DMS153 treated with DMSO at 0.1 percent for 48 hours (cell line): ENCODE measurements around the gene CMTM8.
A peak's percentile ranks its signal among the peaks of the same experiment; 100 is the strongest.

Experiments
- DNase-seq: peaks from one replicate; lab custom pipeline; 2025; ENCODE audit not compliant: unreplicated experiment; lab: John Stamatoyannopoulos, UW

The CMTM8 gene

DNA sequence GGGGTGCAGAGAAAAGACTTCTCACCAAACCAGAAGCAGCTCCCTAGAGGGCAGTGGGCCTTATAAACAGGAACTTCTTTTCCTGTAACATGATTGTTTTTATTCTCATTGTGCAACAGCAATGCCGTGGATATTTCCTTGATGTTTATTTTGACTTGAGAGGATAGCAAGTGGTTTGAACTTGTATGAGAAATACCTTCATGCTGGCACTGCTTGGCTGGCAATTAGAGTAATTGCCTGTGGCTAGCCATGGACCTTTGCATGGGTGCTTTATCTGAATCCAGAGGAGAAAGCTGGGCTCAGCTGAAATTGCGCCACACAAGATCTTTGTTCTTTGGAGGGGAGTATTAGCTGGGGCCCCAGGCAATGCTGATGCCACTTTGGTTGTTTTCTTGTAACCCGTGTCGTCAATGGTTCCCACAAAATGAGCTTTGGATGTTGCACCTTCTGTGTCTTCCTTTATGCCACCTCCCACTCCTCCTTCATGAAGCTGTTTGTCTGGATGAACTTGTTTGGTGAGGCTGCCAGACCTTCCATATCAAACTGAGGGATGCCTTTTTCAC, 37.9 kb downstream of the CMTM8 start:
- DNase-seq, result no peak

DNA sequence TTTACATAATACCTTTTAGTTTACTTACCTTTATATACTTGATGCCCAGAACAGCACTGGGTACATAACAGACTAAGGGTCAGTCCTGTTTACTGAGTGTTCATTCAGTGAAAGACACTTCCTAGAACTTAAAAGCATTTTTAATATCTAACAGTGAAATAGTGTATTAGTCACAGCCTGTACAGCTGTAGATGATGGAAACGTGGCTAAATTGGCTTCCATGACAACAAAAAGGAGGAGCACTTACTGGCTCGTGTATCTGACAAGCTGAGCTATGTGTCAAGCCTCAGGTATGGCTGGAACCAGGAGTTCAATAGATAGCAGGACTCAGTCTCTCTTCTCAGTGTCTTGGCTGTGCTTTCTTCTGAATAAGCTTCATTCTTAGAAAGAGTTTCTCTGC, 40.2 kb downstream of the CMTM8 start:
- DNase-seq, result no peak

DNA sequence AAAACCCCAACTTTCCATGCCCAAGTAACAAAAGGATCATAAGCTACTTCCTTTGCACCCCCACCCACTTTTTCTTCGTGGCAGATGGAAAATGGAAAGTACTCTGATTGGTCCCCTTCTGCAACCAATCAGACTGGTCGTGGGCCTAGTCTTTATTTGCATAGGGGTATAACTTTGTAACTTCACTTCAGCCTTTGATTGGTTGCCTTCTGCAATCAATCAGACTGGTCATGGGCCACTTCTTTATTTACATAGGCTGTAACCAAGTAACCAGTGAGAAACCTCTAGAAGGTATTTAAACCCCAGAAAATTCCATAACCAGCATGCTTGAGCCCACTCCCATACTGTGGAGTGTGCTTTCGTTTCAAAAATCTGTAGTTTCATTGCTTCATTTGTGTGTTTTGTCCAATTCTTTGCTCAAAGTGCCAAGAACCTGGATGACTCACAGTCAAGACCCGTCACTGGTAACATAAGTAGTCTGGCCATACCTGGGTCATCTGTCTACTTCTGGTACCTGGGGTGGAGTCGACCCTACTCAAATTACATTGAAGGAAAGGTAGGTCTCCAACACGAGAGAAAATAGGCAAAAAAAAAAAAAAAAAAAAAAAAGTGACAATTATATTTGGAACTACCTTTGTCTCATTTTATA, 41.9 kb downstream of the CMTM8 start:
- no peak for DNase-seq

DNA sequence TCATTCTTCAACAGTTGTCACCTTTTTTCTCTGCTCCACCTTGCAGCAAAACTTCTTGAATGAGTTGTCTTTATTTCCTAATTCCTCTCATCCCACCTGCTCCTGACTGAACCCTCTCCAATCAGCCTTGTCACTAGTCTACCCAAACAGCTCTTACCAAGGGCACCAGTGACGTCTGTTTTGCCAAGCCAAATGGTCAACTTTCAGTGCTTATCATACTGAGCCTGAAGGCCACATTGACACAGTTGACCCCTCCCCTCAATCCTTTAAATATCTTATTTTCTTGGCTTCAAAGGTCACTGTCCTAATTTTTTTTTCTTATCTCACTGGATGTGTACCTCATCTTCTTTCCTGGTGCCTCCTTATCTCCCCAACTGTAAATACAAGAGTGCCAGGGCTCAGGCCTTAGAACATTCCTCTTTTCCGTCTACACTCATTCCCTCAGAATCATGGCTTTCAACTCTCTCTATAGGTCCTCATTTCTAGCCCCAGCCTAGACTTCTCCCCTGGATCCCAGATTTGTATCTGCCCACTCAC, 43.2 kb downstream of the CMTM8 start:
- DNase-seq, result no peak

DNA sequence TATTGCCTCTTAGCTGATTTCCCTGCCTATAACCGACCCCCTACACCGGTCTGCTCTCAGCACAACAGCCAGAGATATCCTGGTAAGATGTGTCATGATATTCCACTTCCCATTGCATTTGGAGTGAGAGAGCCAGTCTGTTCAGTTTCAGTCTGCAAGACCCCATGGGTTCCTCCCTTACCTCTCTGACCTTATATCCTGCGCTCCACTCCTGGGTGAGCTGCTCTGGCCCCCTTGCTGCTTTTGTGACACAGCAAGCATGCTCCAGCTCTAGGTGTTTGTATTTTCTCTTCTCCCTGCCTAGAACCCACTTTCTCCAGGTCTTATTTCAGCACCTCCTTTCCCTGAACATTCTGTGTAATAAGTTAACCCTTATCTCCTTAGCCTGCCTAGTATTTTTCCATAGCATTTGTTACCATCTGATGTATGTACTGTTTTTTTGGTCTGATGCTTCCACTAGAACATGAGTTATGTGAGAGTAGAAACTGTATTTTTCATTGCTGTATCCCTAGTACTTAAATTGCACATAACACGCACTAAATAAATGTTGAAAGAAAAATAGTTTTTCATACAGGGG, 44.2 kb downstream of the CMTM8 start:
- DNase-seq, result no peak

DNA sequence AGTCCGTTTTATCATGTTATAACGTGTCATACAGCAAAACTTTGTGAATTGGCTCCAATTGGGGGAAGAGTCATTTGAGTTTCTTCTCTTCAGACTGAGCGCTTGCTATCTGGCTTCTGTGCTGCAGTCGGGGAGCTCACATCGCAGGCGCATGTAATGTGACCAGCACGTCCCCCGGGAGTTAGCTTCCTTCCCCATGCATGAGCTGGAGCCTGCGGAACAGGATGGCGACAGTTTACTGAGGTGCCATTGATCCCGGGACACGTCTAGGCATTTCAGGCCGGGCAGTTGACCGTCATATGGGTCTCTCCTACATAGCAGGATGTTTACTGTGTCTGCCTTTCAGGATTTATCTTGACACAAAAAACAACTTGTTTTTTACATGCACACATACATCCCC, 44.8 kb downstream of the CMTM8 start:
- DNase-seq, result no peak

DNA sequence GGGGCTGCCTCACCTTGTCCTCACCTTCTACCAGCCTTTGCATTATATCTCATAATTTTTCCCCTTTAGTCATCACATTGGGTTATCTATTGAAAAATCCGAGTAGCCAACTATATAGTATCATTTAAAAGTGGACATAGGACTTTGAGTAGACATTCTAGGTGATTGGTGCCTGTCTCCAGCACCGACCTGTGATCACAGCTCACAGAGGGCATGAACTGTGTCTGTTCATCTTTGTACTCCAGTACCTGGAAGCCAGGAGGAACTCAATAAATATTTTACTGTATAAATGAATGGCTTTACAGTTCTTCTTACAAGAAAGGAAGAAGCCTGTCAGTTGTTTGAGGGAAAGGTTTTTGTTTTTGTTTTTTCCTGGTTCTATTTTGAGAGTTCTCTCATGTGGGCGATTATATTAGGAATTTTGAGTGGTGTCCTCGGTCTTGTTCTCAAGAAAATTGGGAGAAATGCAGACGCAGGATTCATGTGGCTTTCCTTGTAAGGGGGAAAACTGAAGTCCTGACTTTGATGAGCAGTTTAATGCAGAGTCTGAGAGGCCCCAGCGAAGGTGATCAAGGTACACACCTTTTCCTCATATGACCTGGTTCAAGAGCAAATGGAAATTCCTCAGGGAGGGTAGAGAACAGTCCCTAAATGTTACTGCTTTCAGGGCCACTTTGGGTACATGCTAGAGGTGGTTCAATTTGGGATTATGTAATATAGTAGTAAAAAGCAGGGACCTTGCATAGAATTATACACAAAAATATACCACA, 46.1 kb downstream of the CMTM8 start:
- no peak for DNase-seq

DNA sequence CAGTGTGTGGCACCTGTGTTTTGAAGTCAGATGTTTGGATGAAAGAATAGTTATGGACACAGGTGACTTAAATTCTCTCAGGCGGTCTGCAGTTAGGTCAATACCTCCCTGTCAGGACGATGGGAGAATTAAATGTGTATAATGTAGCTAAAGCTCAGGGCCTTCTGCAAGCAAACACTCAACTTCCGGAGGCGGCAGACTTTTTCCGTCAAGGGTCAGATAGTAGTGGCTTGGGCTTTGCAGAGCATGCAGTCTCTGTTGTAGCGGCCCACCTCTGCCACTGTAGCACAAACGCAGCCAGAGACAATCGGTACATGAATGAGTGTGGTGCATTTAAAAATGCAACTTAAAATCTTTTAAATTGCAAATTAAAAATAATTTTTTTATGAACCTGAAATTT, 47.4 kb downstream of the CMTM8 start:
- DNase-seq, result no peak

DNA sequence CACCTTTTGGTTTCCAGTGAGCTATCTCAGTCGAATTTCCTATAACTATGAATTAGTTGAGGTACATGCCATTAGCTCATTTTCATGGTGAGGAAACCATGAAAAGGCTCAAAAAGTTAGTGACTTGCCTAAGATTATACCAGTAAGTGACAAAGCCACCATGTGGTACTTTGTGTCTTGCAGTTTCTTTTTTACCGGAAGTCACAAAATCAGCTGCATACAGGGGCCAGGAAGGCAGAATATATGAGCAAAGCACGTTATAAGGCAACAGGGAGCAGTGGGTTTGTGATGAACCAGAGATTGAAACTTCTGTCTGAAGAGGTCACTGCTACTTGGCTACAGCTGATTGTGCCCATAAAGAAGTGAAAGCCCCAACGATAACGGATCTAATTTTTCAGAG, 50.3 kb downstream of the CMTM8 start:
- DNase-seq, result no peak

DNA sequence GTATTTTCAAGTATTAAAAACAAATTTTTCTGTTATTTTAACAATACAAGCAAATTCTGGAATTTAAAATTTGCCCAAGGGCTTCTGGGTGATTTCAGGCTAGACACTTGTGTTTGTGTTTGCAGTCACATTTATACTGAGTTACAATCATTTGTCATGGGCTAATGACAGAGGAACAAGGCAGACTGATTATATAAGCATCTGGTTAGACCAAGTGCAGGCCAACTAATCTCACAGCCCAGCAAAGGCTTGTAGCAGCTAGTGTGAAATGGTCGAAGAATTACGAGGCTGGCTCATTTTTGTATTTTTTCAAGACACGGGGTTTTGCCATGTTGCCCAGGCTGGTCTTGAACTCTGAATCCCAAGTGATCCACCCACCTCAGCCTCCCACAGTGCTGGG, 52.1 kb downstream of the CMTM8 start:
- no peak for DNase-seq

DNA sequence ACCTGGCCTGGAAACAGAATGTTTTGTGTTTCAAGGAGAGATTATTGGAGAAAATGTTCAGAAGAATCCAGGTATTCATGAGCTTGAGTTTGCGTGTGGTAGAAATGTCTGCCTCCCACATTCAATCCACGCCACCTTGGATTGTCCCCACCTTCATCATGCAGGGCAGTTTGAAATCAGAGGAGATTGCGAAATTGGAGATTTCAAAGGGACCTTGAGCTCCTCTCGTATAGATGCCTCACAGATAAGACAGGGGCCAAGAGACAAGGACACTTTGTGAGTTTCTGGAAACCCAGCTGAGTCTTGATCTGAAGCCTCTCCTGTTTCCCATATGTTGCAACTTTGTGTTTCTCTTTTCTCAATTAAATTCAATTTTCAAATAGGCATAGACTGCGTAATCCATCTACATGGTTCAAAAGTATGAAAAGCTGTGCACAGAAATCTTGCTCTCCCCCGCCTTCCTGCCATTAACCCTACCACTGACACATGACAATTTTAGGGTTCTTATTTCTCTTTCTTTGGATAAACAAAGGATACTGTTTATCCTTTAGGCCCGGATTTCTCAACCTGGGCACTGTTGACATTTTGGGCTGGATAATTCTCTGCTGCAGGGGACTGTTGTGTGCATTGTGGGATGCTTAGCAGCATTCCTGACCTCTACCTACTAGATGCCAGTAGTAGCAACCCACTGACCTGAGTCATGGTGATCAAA, 53.8 kb downstream of the CMTM8 start:
- no peak for DNase-seq

DNA sequence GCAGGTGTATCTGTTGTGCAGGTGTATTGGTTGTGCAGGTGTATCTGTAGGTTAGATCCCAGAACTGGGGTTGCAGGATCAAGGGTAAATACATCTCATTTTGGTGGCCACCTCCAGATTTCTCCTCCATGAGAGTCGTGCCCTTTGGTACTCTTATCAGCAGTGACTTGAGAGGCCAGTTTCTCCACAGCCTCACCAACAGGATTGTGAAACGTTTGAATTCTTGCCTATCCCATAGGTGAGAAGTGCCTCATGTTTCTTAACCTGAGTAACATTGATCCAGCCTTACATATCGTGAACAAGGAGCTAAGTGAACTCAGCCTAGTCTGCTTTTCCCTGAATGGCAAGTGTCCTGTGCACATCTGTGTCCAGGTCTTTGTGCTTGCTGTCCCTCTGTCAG, 55.4 kb downstream of the CMTM8 start:
- no peak for DNase-seq

DNA sequence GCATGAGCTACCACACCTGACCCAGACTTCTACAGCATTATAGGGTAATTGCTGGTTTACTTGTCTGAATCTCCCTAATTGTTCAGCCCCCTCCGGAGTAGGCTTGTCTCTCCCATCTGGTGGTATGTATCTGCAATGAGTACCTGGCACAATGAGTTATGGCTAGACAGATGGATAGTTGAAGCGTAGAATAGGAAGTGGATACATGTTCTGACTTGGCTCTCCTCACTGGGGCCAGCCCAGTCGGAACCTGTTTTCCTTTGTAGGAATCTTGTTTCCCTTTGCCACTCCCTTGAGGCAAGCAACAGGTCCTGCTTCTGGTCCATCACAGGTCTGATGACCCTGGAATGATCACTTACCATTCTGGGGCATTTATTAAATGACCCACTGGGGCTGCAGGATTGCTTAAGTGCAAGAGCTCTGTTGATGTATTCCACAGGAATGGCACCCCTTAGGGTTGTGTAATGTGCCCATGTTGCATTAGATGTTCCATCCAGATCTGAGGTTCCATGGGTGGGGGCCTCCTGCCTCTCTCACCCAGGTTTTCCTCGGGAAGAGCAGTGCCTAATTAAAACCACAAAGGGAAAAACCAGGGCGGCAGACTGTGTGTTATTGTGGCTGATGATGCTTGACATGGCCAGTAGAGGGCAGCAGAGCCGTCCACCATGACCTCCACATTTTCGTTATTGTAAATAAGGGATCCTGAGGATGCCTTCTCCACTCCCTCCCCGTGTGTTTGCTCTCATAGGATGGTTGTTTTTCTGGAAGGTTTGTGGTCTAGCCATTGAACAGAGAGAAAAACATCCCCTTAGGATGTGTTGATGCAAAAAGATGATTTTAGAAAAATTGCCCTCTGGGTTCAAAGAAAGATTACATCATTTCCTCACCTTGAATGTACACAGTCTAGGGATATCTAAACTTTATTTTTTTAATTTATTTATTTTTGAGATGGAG, 58.0 kb downstream of the CMTM8 start:
- peak; percentile 12 for DNase-seq

DNA sequence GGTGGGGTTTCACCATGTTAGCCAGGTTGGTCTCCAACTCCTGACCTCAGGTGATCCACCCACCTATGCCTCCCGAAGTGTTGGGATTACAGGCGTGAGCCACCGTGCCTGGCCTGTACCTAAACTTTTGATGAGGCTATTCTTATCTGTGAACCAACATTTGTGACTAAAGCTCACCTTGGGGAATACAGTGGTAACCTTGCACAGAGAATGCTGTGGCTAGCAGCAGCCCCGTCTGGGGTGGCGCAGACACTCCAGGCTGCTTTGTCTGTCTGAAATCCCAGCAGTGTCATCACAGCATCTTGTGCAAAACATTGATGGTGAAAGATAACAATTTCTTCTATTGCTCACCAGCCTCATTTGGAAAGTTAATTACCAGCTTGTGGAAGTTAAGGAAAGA, 58.9 kb downstream of the CMTM8 start:
- DNase-seq, result no peak

DNA sequence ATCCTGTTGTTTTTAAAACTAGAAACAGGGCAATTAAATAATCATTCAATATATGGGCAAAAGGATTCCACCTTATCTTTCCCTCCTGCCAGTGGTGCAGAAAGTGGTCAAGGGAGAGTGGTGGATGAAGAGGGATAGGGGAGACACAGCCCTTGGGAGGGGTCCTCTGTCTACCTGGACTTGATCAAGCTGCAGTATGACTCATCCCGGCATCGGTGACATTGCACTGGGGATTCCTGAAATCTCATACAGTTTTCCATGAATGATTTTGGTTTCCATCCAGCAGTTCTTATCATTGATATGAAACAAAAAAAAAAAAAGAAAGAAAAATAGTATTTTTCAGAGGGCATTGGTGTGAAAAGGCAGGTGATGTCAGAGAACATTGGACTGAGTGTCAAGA, 62.9 kb downstream of the CMTM8 start:
- DNase-seq, result no peak

DNA sequence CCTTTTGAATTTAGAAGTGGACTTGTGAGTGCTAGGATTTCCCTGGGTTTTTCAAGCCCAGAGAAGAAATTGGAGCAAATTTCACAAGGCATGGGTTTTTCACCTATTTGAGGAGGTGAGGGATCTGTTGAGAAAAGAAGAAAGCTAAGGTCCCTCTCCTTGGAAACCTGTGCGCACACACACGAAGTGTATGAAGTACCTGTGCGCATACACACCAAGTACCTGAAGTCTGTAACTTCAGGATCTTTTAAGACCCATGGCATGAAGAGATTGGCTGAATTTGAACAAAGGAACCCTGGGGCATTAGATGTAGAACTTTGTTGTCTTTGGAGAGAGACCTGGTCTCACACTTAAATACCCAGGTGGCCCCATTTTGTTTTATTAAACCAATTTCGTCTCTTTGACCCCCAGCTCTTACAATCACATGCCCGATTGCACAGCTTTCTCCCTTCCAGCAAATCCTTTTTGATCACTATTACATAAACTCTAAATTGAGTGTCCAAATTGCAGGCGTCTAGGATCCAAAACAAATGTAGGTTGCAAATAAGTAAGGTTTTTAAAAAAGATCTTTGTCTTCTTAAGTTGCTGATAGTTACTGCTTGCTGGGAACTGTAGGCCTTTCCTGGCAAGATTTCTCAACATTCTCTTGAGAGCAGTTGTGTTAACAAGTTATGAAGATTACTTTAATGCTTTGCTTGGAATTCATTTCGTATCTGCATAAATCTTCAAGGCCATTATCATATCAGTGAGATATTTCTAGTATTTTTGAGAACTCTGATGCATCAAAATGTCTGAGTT, 64.3 kb downstream of the CMTM8 start:
- no peak for DNase-seq

DNA sequence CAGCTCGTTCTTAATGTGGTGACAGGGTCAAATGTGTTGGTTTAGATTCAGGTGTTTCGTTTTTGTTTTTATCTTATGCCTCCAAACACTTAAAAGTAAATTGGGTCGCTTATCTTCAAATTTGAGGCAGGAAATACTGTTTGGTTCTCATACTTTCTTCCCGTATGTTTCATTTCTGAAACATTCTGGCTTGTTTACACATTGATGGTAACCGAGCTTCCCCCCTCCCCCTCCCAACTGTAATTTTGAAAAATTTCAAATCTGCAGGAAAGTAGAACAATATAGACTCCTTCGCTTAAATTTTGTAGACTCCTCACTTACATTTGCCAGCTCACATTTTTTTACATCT, 64.9 kb downstream of the CMTM8 start:
- no peak for DNase-seq

DNA sequence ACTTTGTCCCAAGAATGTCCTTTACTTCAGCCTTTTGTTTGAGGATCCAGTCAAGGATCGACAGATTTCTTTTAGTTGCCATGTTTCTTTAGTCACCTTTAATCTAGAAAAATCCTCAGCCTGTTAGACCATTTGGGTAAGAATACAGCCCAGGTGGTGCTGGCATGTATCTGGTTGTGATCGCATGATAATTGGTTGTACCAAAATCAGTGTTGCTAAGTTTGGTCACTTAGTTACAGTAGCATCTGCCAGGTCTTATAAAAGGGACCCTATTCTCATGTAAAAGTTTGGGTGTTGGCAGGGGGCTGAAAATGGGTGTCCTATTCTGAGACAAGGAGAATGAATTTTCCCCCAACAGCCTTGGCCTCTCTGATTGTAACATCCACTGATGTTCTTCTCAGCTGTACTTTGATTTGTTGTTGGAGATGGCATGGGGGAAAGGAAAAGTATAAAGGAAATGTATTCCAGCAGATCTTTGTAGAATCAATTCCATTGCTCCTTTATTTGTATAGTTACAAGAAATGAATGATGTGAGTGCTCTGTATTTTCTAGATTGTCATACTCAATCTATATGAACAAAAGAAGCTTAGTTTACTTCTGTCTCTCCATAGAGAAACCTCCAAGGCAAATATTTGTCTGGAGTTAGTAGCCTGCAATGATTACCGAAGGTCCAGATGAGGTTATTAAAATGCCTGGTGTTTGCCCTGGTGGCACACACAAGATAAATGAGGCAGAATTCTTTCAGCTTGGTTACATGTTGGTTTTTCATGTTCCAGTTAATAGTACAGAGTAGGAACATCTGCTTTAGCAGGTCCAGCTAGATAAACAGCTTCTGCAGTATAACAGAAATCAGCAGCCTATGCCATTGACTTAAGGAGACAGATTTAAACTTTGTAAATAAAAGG, 65.7 kb downstream of the CMTM8 start:
- no peak for DNase-seq
